DMS53 treated with DMSO at 0.1 percent for 48 hours (cell line): ENCODE data around the gene ATP6V0E2.
"Not testable (repeated sequence)": the region's sequence is repeated elsewhere in the genome, so short reads cannot be mapped to it uniquely, and the experiment has no call there.

ENCODE experiments used
- DNase-seq: peaks from one replicate; lab custom pipeline; 2025; ENCODE audit not compliant: unreplicated experiment; lab: John Stamatoyannopoulos, UW

The ATP6V0E2 gene

DNA sequence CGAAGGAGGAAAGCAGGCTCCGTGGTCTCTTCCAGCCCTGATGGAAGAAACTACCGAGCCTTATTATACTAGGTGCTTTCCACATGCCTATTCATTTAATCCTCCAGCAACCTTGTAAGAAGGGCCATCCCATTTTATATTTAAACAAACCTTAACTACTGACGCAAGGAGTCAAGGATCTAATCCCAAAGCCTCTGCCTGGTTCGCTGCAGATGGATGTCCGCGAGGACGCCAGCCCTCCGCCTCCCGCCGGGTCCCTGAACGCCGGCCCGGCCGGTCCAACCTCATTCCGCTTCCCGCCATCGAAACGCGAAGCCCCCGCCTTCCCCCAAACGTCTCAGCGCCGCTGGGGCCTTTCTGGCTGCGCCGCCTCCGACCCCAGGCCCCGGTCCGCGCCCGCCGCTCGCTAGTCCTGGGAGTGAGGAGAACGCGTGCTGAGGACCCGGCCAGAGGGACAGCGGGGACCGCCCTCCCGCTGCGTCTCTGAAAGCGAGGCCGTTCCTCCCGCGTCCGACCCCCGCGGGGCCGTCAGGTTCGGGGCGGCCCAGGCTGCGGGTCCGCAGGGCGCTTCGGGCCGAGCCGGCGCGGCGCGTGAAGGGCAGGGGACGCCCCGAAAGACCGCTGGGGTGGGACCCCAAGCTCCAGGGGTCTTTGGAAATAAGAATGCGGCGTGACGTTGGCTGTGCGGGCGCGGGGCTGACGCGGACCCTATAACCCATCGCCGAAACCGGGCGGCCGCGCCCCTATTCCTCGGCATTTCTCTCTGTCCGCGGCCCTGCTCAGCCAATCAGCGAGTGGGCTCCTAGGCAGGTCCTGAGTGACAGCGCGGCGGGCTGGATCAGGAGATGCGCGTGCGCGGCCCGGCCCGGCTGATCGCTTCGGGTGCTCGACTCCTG, at the start of gene ATP6V0E2:
TSS of gene ATP6V0E2 (plus strand) at position 896 of the 896 bp plus-strand sequence. CDS start 97 bp downstream, outside the sequence.
- peak; percentile 95 for DNase-seq

DNA sequence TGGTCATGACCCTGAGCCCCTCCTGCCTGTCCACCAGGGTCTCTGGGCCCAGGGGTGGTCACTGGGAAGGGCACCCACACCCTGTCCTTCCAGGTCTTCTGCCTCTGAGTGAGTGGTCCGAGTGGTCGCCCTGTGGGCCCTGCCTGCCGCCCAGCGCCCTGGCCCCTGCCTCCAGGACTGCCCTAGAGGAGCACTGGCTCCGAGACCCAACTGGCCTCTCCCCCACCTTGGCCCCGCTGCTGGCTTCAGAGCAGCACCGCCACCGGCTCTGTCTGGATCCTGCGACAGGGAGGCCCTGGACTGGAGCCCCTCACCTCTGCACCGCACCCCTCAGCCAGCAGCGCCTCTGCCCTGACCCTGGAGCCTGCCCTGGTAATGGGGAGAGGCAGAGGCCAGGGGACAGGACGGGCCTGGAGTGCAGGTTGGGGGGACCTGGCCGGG, 49.4 kb upstream of the ATP6V0E2 start:
- DNase-seq = no peak

DNA sequence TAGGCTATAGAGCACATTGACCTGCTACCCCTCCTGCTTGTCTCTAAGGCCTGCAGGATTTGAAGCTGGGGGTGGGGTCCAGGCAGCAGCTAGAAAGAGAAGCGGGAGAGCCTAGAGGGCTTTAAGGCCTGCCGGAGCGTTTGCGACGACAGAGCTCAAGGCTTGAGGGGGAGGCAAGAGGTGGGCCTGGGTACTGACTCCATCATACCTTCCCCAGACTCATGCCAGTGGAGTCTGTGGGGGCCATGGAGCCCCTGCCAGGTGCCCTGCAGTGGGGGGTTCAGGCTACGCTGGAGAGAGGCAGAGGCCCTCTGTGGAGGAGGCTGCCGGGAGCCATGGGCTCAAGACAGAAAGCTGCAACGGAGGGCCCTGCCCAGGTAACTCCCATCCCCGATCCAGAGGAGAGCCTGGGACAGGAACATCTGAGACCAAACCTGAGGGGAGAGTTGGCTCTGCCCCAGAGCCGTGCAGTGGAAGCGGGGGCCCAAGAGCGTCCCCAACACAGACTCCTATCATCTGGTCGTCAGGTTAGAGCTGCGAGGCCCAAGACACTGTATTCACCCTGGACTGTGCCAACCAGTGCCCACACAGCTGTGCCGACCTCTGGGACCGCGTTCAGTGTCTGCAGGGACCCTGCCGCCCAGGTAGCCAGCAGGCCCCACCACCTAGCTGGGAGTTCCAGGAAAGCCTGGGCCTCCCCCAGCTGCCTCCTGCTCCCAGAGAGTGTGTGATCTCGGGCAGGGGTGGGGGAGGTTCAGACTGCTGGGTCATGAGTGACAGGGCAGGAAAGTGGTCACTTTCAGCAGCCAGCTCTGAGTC, 48.8 kb upstream of the ATP6V0E2 start:
- no peak for DNase-seq

DNA sequence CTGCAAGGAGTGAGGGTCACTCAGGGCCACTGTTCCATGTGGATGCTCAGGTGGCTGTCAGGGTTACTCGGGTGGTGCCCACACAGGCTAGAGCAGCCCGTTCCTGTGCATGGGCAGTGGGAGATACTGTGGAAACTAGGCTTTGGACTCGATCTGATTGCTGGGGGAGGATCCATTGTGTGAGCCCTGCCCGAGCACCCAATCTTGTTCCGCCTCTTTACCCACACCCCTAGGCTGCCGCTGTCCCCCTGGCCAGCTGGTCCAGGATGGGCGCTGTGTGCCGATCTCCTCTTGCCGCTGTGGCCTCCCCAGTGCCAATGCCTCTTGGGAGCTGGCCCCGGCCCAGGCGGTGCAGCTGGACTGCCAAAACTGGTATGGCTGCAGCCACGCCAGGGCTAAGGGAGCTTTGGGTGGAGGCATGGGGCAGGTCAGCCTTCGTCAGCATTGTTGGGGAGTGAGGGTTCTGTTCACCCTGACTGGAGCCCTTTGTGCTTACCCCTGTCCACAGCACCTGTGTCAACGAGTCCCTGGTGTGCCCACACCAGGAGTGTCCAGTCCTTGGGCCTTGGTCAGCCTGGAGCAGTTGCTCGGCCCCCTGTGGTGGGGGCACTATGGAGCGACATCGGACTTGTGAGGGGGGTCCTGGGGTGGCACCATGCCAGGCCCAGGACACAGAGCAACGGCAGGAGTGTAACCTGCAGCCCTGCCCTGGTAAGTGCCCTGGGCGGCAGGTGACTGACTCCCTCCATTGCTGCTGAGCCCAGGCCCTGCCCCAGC, 48.0 kb upstream of the ATP6V0E2 start:
- no peak for DNase-seq

DNA sequence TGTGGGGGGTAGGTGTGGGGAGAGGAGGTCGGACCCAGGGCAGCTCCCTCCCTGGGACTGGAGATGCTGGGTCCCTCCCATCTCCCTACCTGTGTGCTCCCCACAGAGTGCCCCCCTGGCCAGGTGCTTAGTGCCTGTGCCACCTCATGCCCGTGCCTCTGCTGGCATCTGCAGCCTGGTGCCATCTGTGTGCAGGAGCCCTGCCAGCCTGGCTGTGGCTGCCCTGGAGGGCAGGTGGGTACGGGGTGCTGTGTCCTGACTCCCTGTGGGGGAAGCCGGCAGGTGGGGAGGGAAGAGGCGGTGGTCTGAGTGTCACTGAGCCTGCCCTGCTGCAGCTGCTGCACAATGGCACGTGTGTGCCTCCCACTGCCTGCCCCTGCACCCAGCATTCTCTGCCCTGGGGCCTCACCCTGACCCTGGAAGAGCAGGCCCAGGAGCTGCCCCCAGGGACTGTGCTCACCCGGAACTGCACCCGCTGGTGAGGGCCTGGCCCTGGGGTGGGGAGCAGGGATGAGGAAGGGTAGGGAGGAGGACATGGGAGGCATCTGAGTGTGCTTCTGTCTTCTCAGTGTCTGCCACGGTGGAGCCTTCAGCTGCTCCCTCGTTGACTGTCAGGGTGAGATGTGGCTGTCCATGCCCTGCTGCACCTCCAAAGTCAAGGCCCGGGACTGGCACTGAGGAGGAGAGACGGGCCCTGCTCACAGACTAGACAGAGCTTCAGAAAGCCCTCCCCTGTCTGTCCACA, 47.3 kb upstream of the ATP6V0E2 start:
- no peak for DNase-seq

DNA sequence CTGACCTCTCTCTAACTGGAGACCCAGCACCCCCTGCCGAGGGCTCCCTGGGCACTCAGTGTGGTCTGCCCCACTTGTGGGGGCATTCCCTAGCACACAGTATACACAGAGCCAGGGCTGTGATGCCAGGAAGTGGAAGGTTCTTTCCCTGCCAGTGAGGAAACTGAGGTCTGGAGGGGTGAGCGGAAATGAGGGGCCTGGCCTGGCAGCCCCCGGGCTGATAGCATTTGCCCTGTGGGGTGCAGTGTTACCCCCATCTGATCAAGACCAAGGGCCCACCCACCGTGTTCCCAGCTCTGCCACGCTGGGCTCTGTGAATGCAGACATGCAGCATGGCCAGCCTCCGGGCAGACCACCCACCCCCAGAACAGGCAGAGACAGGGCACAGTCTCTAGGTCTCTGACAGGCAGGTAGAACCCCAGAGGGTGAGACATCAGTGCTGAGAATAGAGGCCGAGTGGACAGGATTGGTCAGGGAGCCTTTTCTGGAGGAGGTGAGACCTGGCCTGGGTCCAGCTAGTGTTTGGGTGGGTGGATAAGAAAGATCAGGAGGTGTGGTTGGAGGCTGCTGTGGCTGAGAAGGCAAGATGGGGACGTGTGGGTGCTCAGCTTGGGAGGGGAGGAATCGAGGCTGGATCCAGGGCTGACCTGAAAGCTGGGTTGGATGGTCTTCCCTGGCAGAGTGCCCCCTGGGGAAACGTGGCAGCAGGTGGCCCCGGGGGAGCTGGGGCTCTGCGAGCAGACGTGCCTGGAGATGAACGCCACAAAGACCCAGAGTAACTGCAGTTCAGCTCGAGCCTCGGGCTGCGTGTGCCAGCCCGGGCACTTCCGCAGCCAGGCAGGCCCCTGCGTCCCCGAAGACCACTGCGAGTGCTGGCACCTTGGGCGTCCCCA, 46.4 kb upstream of the ATP6V0E2 start:
- no peak for DNase-seq

DNA sequence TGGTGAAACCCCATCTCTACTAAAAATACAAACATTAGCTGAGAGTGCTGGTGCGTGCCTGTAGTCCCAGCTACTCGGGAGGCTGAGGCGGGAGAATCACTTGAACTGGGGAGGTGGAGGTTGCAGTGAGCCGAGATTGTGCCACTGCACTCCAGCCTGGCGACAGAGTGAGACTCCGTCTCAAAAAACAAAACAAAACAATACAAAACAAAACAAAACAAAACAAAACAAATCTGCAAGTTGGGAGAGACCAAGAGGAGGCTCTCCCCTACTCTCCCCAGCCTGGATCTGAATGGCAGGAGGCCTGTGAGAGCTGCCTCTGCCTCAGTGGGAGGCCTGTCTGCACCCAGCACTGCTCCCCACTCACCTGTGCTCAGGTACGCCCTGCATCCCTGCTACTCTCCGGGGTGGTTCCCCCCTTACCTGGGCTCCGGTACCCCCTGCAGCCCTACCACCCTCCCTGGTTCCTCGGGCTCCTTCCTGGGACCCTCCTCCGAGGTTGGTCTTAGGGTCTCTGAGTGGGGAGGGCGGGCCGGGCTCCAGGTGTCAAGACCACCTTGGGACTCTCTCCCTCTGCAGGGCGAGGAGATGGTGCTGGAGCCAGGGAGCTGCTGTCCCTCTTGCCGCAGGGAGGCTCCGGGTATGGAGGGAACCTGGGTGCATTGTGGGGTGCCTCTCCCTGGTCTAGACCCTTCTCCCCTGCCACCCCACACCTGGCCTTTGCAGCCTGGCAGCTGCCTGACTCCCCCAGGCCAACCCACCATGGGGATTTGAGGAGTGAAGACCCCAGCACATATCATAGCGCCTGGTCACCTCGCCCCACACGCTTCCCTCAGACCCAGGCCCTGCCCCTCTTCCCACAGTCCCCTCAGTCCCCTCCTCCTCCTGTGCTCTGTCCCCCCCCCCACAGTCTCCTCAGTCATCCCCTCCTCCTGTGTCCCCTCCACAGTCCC, 45.1 kb upstream of the ATP6V0E2 start:
- DNase-seq = no peak

DNA sequence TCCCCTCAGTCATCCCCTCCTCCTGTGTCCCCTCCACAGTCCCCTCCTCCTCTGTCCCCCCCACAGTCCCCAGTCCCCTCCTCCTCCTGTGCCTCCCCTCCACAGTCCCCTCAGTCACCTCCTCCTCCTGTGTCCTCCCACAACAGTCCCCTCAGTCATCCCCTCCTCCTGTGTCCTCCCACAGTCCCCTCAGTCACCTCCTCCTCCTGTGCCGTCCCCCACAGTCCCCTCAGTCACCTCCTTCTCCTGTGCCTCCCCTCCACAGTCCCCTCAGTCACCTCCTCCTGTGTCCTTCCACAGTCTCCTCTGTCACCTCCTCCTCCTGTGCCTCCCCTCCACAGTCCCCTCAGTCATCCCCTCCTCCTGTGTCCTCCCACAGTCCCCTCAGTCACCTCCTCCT, 43.2 kb upstream of the ATP6V0E2 start:
- DNase-seq = not testable (repeated sequence)

DNA sequence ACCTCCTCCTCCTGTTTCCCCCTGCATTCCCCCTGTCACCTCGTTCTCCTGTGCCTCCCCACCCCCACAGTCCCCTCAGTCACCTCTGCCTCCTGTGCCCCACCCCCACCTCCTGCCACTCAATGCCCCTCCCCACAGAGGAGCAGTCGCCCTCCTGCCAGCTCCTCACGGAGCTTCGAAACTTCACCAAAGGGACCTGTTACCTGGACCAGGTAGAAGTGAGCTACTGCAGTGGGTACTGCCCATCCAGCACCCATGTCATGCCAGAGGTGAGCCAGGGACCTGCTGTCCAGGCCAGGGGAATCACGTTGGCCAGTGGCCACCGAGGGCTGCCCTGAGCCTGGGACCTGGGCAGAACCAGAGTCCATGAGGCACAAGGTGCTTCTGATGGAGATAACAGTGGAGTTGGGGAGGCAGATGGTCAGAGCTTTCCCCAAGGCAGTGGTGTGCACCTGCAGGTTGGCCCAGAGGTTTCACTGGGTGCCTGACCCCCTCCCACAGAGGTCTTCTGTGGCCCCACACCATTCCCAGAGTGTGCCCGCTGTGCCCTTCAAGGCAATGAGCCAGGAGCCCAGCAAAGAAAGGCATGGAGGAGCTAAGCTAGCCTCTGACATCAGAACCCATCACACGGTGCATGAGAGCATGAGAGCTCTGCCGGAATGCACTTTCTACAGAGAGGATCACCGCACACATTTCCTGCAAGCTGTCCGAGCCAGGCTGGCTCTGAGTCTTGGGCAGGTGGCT, 42.6 kb upstream of the ATP6V0E2 start:
- no peak for DNase-seq

DNA sequence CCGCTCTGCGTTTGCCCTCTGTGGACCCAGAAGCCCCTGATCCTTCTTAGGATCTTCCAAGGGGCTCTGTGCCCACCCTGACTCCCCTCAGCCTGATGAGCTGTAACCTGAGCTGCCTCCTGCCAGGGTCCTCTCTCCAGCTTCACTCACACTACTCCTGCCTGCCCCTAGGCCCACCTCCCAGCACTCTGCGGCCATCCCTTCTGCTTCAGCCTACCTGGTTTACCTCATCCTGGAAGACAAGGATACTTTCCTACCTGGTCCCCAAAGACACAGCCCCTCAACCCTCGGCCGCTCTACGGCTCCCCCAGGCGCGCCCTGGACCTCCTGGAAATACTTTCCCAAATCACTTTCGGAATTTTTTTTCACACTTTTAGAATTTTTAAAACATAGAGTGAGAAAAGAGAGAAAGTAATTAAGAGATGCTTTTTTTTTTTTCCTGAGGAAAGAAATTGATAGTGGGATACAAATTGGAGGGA, 42.0 kb upstream of the ATP6V0E2 start:
- DNase-seq = no peak

DNA sequence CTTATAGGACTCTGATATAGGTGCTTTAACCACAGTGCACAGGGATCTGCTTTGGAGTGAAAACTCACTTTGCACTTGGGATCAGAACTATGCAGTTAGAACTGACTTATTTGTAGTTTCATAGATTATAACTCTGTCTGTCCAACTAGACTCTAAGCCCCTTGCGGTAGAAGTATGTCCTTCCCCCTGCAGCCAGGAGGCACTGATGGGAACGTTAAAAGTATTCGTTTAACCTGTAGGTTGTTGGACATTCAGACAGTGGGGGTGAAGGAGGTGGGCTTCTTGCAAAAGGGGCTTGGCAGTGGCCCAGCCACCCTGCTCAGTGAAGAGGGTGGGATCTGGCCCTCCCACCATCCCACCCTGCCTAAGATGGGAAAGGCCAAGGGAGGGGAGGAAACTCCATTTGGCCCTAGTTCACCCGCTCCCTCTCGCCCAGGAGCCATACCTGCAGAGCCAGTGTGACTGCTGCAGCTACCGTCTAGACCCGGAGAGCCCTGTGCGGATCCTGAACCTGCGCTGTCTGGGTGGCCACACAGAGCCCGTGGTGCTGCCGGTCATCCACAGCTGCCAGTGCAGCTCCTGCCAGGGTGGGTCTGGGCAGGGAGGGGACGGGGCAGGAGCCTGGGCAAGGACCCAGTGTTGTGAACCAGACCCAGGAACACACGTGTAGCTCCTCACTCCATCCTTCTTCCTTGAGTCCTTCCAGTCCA, 41.3 kb upstream of the ATP6V0E2 start:
- DNase-seq = no peak

DNA sequence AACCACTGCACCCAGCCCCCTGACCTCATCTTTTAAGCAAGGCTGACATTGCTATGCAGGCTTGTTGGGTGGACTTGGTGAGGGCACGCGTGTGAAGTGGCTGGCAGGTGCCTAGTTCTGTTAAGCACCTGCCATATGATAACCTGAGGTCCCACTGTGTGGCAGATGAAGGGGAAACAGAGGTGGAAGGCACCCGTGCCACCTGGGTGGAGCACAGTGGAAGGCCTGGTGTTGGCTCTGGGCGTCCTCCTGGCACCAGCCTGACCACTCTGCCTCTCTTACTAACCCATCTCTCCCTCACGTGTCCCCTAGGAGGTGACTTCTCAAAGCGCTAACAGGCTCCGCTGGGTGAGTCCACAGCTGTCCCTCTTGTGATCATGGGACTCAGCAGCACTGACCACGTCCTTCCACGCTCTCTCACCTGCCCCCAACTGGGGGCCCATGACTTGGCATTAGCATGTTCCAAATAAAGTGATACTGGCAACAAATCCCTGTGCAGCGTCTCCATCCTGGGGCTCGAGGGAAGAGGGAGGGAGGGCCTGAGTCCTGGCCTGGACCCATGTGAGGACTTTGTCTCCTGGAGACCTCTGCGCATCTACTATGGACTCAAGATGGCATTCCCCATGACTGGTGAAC, 40.2 kb upstream of the ATP6V0E2 start:
- no peak for DNase-seq

DNA sequence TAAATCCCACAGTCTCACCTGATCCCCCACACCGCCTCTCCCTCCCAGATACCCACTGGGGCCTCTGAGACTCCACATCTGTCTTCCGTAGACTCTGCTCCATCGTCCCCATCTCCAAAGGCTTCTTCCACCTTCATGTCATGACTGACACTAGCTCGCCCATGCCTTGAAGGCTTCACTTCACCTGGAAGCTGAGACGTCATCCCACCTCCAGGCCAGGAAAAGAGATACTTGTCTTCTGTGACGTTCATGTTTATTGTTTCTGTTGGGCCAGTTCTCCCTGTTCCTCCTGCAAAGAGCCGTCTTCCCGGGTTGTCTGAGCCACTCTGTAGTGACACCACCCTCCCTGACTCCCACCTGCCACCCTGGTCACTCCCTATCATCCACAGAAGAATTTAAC, 39.2 kb upstream of the ATP6V0E2 start:
- no peak for DNase-seq

DNA sequence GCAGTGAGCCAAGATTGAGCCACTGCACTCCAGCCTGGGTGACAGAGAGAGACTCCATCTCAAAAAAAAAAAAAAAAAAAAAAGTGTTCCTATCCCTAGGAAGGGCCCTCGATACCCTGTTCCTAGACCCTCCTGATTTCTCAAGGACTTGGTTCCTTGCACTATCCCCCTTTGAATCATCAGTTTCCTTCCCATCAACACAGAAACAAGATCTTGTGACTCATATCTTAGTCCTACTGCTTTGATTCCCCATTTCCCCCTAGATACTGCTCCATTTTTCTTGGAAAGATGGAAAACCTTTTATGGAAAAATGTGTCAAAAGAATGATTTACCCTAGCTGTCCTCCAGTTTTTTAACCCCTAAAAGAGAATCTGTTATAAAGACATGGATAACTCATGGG, 37.3 kb upstream of the ATP6V0E2 start:
- DNase-seq = no peak

DNA sequence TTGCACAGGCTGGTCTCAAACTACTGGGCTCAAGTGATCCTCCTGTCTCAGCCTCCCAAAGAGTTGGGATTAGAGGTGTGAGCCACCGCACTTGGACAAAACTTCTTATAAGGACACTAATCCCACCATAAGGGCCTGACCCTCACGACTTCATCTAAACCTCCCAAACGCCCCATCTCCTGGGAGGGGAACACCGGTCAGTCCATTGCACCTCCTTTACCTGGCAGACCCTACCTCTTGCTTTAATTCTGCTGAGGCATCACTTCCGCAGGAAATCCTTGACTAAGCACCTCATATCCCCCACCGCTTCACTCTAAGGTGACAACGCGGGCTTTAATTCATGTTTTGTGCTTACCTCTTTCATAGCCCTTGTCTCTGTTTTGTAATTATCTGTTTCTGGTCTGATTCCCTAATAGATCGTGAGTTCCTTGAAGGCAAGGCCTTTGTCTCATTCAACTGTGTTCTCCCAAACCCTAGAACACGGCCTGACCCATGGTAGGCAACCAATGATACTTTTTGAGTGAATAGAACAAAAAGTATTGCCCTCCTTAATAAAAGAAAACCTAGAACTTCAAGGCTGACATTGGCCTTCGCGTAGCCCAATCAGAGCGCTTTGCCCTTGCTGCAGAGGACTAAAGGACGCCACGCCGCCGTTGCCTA, 36.1 kb upstream of the ATP6V0E2 start:
- no peak for DNase-seq
